SK-N-SH treated with all-trans-retinoic acid at 6 μM for 48 hours (cell line): Measurements from ENCODE around the gene SHC3.

Source experiments
- ZFP30 ChIP-seq: fragments of 450-650 bp; formaldehyde crosslinking; IDR thresholded peaks from 2 replicates; pipeline ENCODE4 v1.5.0; 2022; ENCODE audit warnings: mild to moderate bottlenecking, moderate library complexity
- ZNF565 ChIP-seq: fragments of 450-650 bp; formaldehyde crosslinking; conservative IDR thresholded peaks from 2 replicates; pipeline ENCODE4 v1.5.0; 2020; ENCODE audit warnings: low read depth, mild to moderate bottlenecking, moderate library complexity
- TF ChIP-seq, protein P1 (sequence below): fragments of 250-450 bp; sonication (Bioruptor Pico); IDR thresholded peaks from 2 replicates; pipeline ENCODE4 v1.5.1; 2020; ENCODE audit warnings: low read depth, mild to moderate bottlenecking, moderate library complexity
- TF ChIP-seq, protein P2 (sequence below): fragments of 250-450 bp; sonication (Bioruptor Pico); IDR thresholded peaks from 2 replicates; pipeline ENCODE4 v1.8.0; 2020; ENCODE audit warnings: mild to moderate bottlenecking, moderate library complexity, borderline replicate concordance
- TF ChIP-seq, protein P3 (sequence below): fragments of 250-450 bp; sonication (Bioruptor Pico); IDR thresholded peaks from 2 replicates; pipeline ENCODE4 v1.8.0; 2021; ENCODE audit warnings: low read depth, mild to moderate bottlenecking, moderate library complexity, borderline replicate concordance

DNA sequence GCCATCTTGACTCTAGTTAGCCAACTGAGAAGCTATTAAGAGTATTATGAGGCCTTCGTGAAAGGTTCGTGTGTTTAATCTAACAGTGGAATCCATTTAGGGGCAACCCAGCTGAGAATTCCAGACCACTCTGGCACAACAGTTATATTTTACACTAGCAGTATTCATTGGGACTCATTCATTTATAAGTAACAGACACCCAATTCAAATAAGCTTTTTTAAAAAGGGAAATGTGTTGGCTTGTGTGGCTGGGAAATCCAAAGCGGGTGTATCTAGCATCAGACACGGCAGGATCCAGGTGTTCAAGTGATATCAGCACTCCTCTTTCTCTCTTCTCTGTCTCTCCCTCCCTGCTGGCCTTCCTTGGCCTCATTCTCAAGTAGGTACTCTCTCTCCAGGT, 46.0 kb upstream of the SHC3 start:
- TF ChIP-seq, protein P1, sequence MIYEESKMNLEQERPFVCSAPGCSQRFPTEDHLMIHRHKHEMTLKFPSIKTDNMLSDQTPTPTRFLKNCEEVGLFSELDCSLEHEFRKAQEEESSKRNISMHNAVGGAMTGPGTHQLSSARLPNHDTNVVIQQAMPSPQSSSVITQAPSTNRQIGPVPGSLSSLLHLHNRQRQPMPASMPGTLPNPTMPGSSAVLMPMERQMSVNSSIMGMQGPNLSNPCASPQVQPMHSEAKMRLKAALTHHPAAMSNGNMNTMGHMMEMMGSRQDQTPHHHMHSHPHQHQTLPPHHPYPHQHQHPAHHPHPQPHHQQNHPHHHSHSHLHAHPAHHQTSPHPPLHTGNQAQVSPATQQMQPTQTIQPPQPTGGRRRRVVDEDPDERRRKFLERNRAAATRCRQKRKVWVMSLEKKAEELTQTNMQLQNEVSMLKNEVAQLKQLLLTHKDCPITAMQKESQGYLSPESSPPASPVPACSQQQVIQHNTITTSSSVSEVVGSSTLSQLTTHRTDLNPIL (CRISPR knock-in tag), result no peak
- TF ChIP-seq, protein P2, sequence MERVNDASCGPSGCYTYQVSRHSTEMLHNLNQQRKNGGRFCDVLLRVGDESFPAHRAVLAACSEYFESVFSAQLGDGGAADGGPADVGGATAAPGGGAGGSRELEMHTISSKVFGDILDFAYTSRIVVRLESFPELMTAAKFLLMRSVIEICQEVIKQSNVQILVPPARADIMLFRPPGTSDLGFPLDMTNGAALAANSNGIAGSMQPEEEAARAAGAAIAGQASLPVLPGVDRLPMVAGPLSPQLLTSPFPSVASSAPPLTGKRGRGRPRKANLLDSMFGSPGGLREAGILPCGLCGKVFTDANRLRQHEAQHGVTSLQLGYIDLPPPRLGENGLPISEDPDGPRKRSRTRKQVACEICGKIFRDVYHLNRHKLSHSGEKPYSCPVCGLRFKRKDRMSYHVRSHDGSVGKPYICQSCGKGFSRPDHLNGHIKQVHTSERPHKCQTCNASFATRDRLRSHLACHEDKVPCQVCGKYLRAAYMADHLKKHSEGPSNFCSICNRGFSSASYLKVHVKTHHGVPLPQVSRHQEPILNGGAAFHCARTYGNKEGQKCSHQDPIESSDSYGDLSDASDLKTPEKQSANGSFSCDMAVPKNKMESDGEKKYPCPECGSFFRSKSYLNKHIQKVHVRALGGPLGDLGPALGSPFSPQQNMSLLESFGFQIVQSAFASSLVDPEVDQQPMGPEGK (CRISPR knock-in tag), result no peak
- TF ChIP-seq, protein P3, sequence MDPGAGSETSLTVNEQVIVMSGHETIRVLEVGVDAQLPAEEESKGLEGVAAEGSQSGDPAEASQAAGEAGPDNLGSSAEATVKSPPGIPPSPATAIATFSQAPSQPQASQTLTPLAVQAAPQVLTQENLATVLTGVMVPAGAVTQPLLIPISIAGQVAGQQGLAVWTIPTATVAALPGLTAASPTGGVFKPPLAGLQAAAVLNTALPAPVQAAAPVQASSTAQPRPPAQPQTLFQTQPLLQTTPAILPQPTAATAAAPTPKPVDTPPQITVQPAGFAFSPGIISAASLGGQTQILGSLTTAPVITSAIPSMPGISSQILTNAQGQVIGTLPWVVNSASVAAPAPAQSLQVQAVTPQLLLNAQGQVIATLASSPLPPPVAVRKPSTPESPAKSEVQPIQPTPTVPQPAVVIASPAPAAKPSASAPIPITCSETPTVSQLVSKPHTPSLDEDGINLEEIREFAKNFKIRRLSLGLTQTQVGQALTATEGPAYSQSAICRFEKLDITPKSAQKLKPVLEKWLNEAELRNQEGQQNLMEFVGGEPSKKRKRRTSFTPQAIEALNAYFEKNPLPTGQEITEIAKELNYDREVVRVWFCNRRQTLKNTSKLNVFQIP (CRISPR knock-in tag), result no peak
- no peak for TF ChIP-seq ZFP30 (CRISPR knock-in tag)
- no peak for TF ChIP-seq ZNF565 (CRISPR knock-in tag)
